CD14-positive monocyte (primary cell): ENCODE data around the gene NTM. TPM values are rescaled to one million over a fixed set of nuclear protein-coding genes. Genes with fewer than 3 reads are reported as not detected.

Source experiments
- DNase-seq, 3 donors: peaks; one replicate each; pipeline ENCODE4 v3.0.0-alpha.2; 2011 to 2022
- H2AFZ ChIP-seq: 2 replicates; pipeline ENCODE4 v1.6.0; 2012; ENCODE audit warnings: mild to moderate bottlenecking, low read depth, low read length, inconsistent platforms; ENCODE audit not compliant: insufficient read depth, poor library complexity, severe bottlenecking
- H3K27ac ChIP-seq, 2 donors: 1 replicate in 1 of 2; 2 replicates in 1 of 2; pipeline ENCODE4 v1.5.1; 2012 to 2013; ENCODE audit warnings: low read length in 2 of 2, control low read depth in 1 of 2, inconsistent platforms in 1 of 2, low read depth in 1 of 2, mild to moderate bottlenecking in 1 of 2
- H3K27me3 ChIP-seq, 2 donors: one replicate each; pipeline versions ENCODE4 v1.6.0 to v1.6.1; 2011 to 2013; ENCODE audit warnings: low read length in 2 of 2; ENCODE audit not compliant: control insufficient read depth in 2 of 2, insufficient read depth in 2 of 2
- H3K36me3 ChIP-seq, 2 donors: replicated peaks in 1 of 2; 1 replicate in 1 of 2; 2 replicates in 1 of 2; pipeline versions ENCODE4 v1.5.1 to v1.6.1; 2012 to 2013; ENCODE audit warnings: low read length in 2 of 2, control low read depth in 1 of 2, inconsistent platforms in 1 of 2, mild to moderate bottlenecking in 1 of 2; ENCODE audit not compliant: insufficient read depth in 2 of 2, control insufficient read depth in 1 of 2
- H3K4me1 ChIP-seq, 2 donors: 1 replicate in 1 of 2; 2 replicates in 1 of 2; pipeline versions ENCODE4 v1.5.1 to v1.6.1; 2012 to 2013; ENCODE audit warnings: low read length in 2 of 2, control low read depth in 1 of 2, inconsistent platforms in 1 of 2, mild to moderate bottlenecking in 1 of 2, moderate library complexity in 1 of 2; ENCODE audit not compliant: insufficient read depth in 2 of 2, control insufficient read depth in 1 of 2
- H3K4me2 ChIP-seq: replicated peaks from 2 replicates; pipeline ENCODE3; 2012; ENCODE audit warnings: low read length, moderate library complexity, mild to moderate bottlenecking; ENCODE audit not compliant: poor library complexity, severe bottlenecking; ENCODE audit errors: extremely low read depth
- H3K4me3 ChIP-seq, 3 experiments: fragments of 200-600 bp in 1 of 3; sonication (generic) in 1 of 3; replicated peaks in 1 of 3; 1 replicate in 2 of 3; 2 replicates in 1 of 3; pipeline ENCODE4 v1.5.1; 2011 to 2013; ENCODE audit warnings: low read length in 3 of 3, mild to moderate bottlenecking in 3 of 3, control low read depth in 2 of 3, low read depth in 2 of 3, inconsistent platforms in 1 of 3, moderate library complexity in 1 of 3
- H3K79me2 ChIP-seq: 2 replicates; pipeline ENCODE4 v1.6.0; 2012; ENCODE audit warnings: mild to moderate bottlenecking, control low read depth, inconsistent platforms, low read length, moderate library complexity; ENCODE audit not compliant: insufficient read depth
- H3K9ac ChIP-seq: 2 replicates; pipeline ENCODE4 v1.6.0; 2017; ENCODE audit warnings: low read length, mild to moderate bottlenecking; ENCODE audit not compliant: insufficient read depth, poor library complexity, severe bottlenecking
- H3K9me3 ChIP-seq, 2 donors: replicated peaks in 1 of 2; 1 replicate in 1 of 2; 2 replicates in 1 of 2; pipeline versions ENCODE4 v1.5.1 to v1.6.1; 2012 to 2013; ENCODE audit warnings: low read length in 2 of 2, control low read depth in 1 of 2; ENCODE audit not compliant: control insufficient read depth in 1 of 2, insufficient read depth in 1 of 2
- H4K20me1 ChIP-seq: 2 replicates; pipeline ENCODE4 v1.6.0; 2012; ENCODE audit warnings: mild to moderate bottlenecking, low read length, control low read depth, moderate library complexity; ENCODE audit not compliant: insufficient read depth
- H3K27ac Mint-ChIP-seq, 7 donors: one replicate each; pipeline ENCODE4 v1.8.0; 2020; ENCODE audit warnings: mild to moderate bottlenecking in 7 of 7, mixed read lengths in 7 of 7, moderate library complexity in 6 of 7, inconsistent platforms in 2 of 7
- H3K27me3 Mint-ChIP-seq, 3 donors: one replicate each; pipeline ENCODE4 v1.8.0; 2021 to 2022; ENCODE audit warnings: low read depth in 3 of 3, mild to moderate bottlenecking in 3 of 3, mixed read lengths in 3 of 3, moderate library complexity in 3 of 3, inconsistent platforms in 1 of 3
- H3K36me3 Mint-ChIP-seq, 2 donors: one replicate each; pipeline ENCODE4 v1.8.0; 2020; ENCODE audit warnings: mixed read lengths in 2 of 2, inconsistent platforms in 1 of 2, mild to moderate bottlenecking in 1 of 2
- H3K4me1 Mint-ChIP-seq: one replicate; pipeline ENCODE4 v1.8.0; 2020; ENCODE audit warnings: mild to moderate bottlenecking, mixed read lengths
- H3K4me3 Mint-ChIP-seq, 2 donors: one replicate each; pipeline ENCODE4 v1.8.0; 2020; ENCODE audit warnings: mild to moderate bottlenecking in 2 of 2, mixed read lengths in 2 of 2, moderate library complexity in 1 of 2
- H3K9me3 Mint-ChIP-seq, 7 donors: one replicate each; pipeline ENCODE4 v1.8.0; 2020 to 2022; ENCODE audit warnings: mixed read lengths in 7 of 7, mild to moderate bottlenecking in 6 of 7, moderate library complexity in 6 of 7, inconsistent platforms in 2 of 7
- CTCF ChIP-seq: fragments of 200-600 bp; IDR thresholded peaks from one replicate; pipeline ENCODE4 v1.8.0; 2022; ENCODE audit warnings: antibody characterized with exemption, mild to moderate bottlenecking
- WGBS: methylation state at CpG from one replicate; pipeline ENCODE4 v1.1.5; 2013; ENCODE audit warnings: missing lambda C conversion rate; ENCODE audit not compliant: insufficient coverage; 5-methylcytosine and 5-hydroxymethylcytosine counted together
- intact Hi-C, 2 donors: fragments of 100-400 bp; cut with micrococcal nuclease; formaldehyde crosslinking; loops; one replicate each; pipeline versions ENCODE4 v1.15.0 to v1.15.1; 2023
- polyA plus RNA-seq, 3 donors: library from polyadenylated mRNA; depleted of rRNA in 1 of 3; unstranded in 2 of 3; stranded (reverse) in 1 of 3; fragments of 300-500 nt in 2 of 3; fragments of >200 nt in 1 of 3; fragmentation: Illumina TruSeq in 2 of 3; gene quantifications; 1 replicate in 2 of 3; 2 replicates in 1 of 3; pipeline ENCODE4 v1.2.3, GENCODE V29; 2012 to 2021

Gene NTM
- polyA plus RNA-seq, 3 donors: not detected

- WGBS: 100% methylated on average over 1 of the region's 5 CpGs
- Histone ChIP-seq H3K4me3 (no peak overlapping the region), H3K4me1 (no peaks in the 10 kb centered on the region), H3K79me2 (no peaks in the 10 kb centered on the region), H3K9ac (no peak overlapping the region), H3K9me3 (no peaks in the 10 kb centered on the region), H3K27me3 (no peaks in the 10 kb centered on the region), H3K27ac (no peak overlapping the region), H4K20me1 (no peaks in the 10 kb centered on the region), H3K4me2 (no peak overlapping the region), H2AFZ (no peak overlapping the region), H3K36me3 (no peaks in the 10 kb centered on the region)
- peaks cover 4 to 5% (median 5%) of the 10 kb centered on the region in 3 donors for H3K27me3 Mint-ChIP-seq
- DNase-seq: no peak
- no peak overlapping the region for H3K4me3 Mint-ChIP-seq
- no peaks in the 10 kb centered on the region for H3K4me1 Mint-ChIP-seq
- H3K27ac Mint-ChIP-seq: no peak overlapping the region
- intact Hi-C loops: no loop called here
- H3K36me3 Mint-ChIP-seq: no peaks in the 10 kb centered on the region
- no peaks in the 10 kb centered on the region for H3K9me3 Mint-ChIP-seq
- TF ChIP-seq CTCF: no peak
Measured at GRCh38 chr11:131618201-131618600, 247.8 kb downstream of the NTM start.

- intact Hi-C loops: no loop called here
- Mint-ChIP-seq H3K4me3 (no peak overlapping the region), H3K4me1 (no peaks in the 10 kb centered on the region)
Measured at GRCh38 chr11:131622193-131622592, 251.8 kb downstream of the NTM start.

More at GRCh38 chr11:131622193-131622592, 251.8 kb downstream of the NTM start:
- Mint-ChIP-seq H3K27ac (no peak overlapping the region), H3K36me3 (no peaks in the 10 kb centered on the region), H3K9me3 (peaks cover 0 to 2% (median 0%) of the 10 kb centered on the region in 7 donors), H3K27me3 (peaks cover 7 to 13% (median 13%) of the 10 kb centered on the region in 3 donors)
- no peak overlapping the region for H3K4me3 ChIP-seq
- no peak overlapping the region for H2AFZ ChIP-seq
- TF ChIP-seq CTCF: no peak
- H3K27ac ChIP-seq: no peak overlapping the region
- H3K4me1 ChIP-seq: no peaks in the 10 kb centered on the region
- WGBS: no CpG with 5 or more reads among the region's 8 CpGs
- no peaks in the 10 kb centered on the region for H3K9me3 ChIP-seq
- H3K79me2 ChIP-seq: no peaks in the 10 kb centered on the region
- no peaks in the 10 kb centered on the region for H4K20me1 ChIP-seq
- no peaks in the 10 kb centered on the region for H3K36me3 ChIP-seq
- no peak overlapping the region for H3K9ac ChIP-seq
- DNase-seq: no peak
- H3K4me2 ChIP-seq: no peak overlapping the region
- peaks cover 2 to 6% of the 10 kb centered on the region in 2 donors for H3K27me3 ChIP-seq
